ENCODE measurements around the gene CCDC78. TPM values are rescaled to one million over a fixed set of nuclear protein-coding genes. Genes with fewer than 3 reads are reported as not detected.
A peak's percentile ranks its signal among the peaks of the same experiment; 100 is the strongest.

The CCDC78 gene
- total RNA-seq, result 1 to 10 TPM; 2.5 to 2.9 TPM

GRCh38 chr16:726438-727290, at the start of gene CCDC78, which contains the start of gene HAGHL:
TSS of gene CCDC78 (minus strand) at chr16:726443. CDS start at chr16:726367, 76 bp downstream.
TSS of gene HAGHL (plus strand) at chr16:727106. CDS start at chr16:727510, 404 bp downstream.
- Mint-ChIP-seq H3K27ac (no peak within 1 kb of the TSS), H3K27me3 (no peaks in the 10 kb centered on the region), H3K36me3 (no peaks in the 10 kb centered on the region), H3K4me1 (peaks cover 6% of the 10 kb centered on the region), H3K9me3 (ENCODE audit: low read depth) (no peaks in the 10 kb centered on the region), H3K4me3 (peak within 1 kb of the TSS; percentile 56)
- CTCF ChIA-PET, result interaction anchor here (1.1 to 5.8 kb wide), 7 partner anchors 9 to 60 kb away, joined by 3 to 33 read pairs (median 13); partner anchors contain the start of genes CHTF18, CIAO3, METRN and RPUSD1
- DNase-seq (peak; percentile 78), ATAC-seq (peak; percentile 46)

GRCh38 chr16:775236-775796, 49.1 kb upstream of the CCDC78 start:
- no peak for DNase-seq
- Mint-ChIP-seq H3K27me3 (peaks cover 4% of the 10 kb centered on the region), H3K36me3 (no peaks in the 10 kb centered on the region), H3K4me1 (peaks cover 2% of the 10 kb centered on the region), H3K9me3 (ENCODE audit: low read depth) (no peaks in the 10 kb centered on the region), H3K4me3 (no peak overlapping the region), H3K27ac (no peak overlapping the region)
- ATAC-seq, result no peak
- CTCF ChIA-PET, result no interaction called here

GRCh38 chr16:774086-775001, 48.1 kb upstream of the CCDC78 start:
- Mint-ChIP-seq H3K27ac (no peak overlapping the region), H3K4me3 (no peak overlapping the region), H3K4me1 (peaks cover 2% of the 10 kb centered on the region), H3K9me3 (ENCODE audit: low read depth) (no peaks in the 10 kb centered on the region), H3K27me3 (peaks cover 4% of the 10 kb centered on the region), H3K36me3 (no peaks in the 10 kb centered on the region)
- CTCF ChIA-PET, result interaction anchor here (1.7 kb wide), 1 partner anchor 55 kb away, joined by 4 read pairs; no protein-coding TSS in a partner anchor
- ATAC-seq (no peak), DNase-seq (no peak)

GRCh38 chr16:772959-773358, 46.7 kb upstream of the CCDC78 start:
- peaks cover 3% of the 10 kb centered on the region for H3K27me3 Mint-ChIP-seq
- no peak for ATAC-seq
- peaks cover 2% of the 10 kb centered on the region for H3K4me1 Mint-ChIP-seq
- H3K4me3 Mint-ChIP-seq, result no peak overlapping the region
- CTCF ChIA-PET, result interaction anchor here (1.5 to 1.7 kb wide), 2 partner anchors 12 to 53 kb away, joined by 3 to 4 read pairs; no protein-coding TSS in a partner anchor
- H3K27ac Mint-ChIP-seq, result no peak overlapping the region
- no peaks in the 10 kb centered on the region for H3K9me3 Mint-ChIP-seq (ENCODE audit: low read depth)
- no peaks in the 10 kb centered on the region for H3K36me3 Mint-ChIP-seq
- no peak for DNase-seq

- CTCF ChIA-PET, result interaction anchor here (1.2 kb wide), 1 partner anchor 58 kb away, joined by 5 read pairs; no protein-coding TSS in a partner anchor
- Mint-ChIP-seq H3K27me3 (no peaks in the 10 kb centered on the region), H3K27ac (no peak overlapping the region), H3K36me3 (no peaks in the 10 kb centered on the region), H3K4me3 (no peak overlapping the region), H3K4me1 (no peaks in the 10 kb centered on the region), H3K9me3 (ENCODE audit: low read depth) (no peaks in the 10 kb centered on the region)
- ATAC-seq (no peak), DNase-seq (no peak)
Measured at GRCh38 chr16:770411-770810, 44.2 kb upstream of the CCDC78 start.

- no peak for DNase-seq
- no peak for ATAC-seq
- Mint-ChIP-seq H3K4me1 (no peaks in the 10 kb centered on the region), H3K9me3 (ENCODE audit: low read depth) (no peaks in the 10 kb centered on the region), H3K27me3 (no peaks in the 10 kb centered on the region), H3K4me3 (no peak overlapping the region), H3K27ac (no peak overlapping the region), H3K36me3 (no peaks in the 10 kb centered on the region)
- CTCF ChIA-PET, result no interaction called here
Measured at GRCh38 chr16:769934-770333, 43.7 kb upstream of the CCDC78 start.

- Mint-ChIP-seq H3K36me3 (no peaks in the 10 kb centered on the region), H3K9me3 (ENCODE audit: low read depth) (no peaks in the 10 kb centered on the region), H3K27me3 (no peaks in the 10 kb centered on the region), H3K4me1 (no peaks in the 10 kb centered on the region), H3K4me3 (no peak overlapping the region), H3K27ac (no peak overlapping the region)
- ATAC-seq, result no peak
- CTCF ChIA-PET, result interaction anchor here (0.6 kb wide), 1 partner anchor 16 kb away, joined by 3 read pairs; no protein-coding TSS in a partner anchor
- DNase-seq, result no peak
Measured at GRCh38 chr16:769184-769784, 43.0 kb upstream of the CCDC78 start.

GRCh38 chr16:768428-768827, 42.2 kb upstream of the CCDC78 start:
- DNase-seq, result no peak
- no peaks in the 10 kb centered on the region for H3K4me1 Mint-ChIP-seq
- H3K36me3 Mint-ChIP-seq, result no peaks in the 10 kb centered on the region
- no peaks in the 10 kb centered on the region for H3K9me3 Mint-ChIP-seq (ENCODE audit: low read depth)
- H3K27me3 Mint-ChIP-seq, result no peaks in the 10 kb centered on the region
- no peak overlapping the region for H3K27ac Mint-ChIP-seq
- H3K4me3 Mint-ChIP-seq, result no peak overlapping the region
- no peak for ATAC-seq
- CTCF ChIA-PET, result no interaction called here

- Mint-ChIP-seq H3K9me3 (ENCODE audit: low read depth) (no peaks in the 10 kb centered on the region), H3K27me3 (no peaks in the 10 kb centered on the region), H3K4me3 (no peak overlapping the region), H3K27ac (no peak overlapping the region), H3K4me1 (no peaks in the 10 kb centered on the region), H3K36me3 (no peaks in the 10 kb centered on the region)
- no peak for DNase-seq
- no peak for ATAC-seq
- CTCF ChIA-PET, result no interaction called here
Measured at GRCh38 chr16:767743-768235, 41.5 kb upstream of the CCDC78 start.

- no peaks in the 10 kb centered on the region for H3K4me1 Mint-ChIP-seq
- CTCF ChIA-PET, result no interaction called here
Measured at GRCh38 chr16:766820-767640, 40.8 kb upstream of the CCDC78 start.

GRCh38 chr16:766008-766819, 40.0 kb upstream of the CCDC78 start:
- H3K36me3 Mint-ChIP-seq, result no peaks in the 10 kb centered on the region
- no peak overlapping the region for H3K27ac Mint-ChIP-seq
- H3K9me3 Mint-ChIP-seq (ENCODE audit: low read depth), result no peaks in the 10 kb centered on the region
- DNase-seq, result no peak
- CTCF ChIA-PET, result interaction anchor here (0.9 kb wide), 2 partner anchors 51 to 54 kb away, joined by 3 read pairs; partner anchors contain the start of gene METRN
- H3K4me3 Mint-ChIP-seq, result no peak overlapping the region
- H3K4me1 Mint-ChIP-seq, result no peaks in the 10 kb centered on the region
- H3K27me3 Mint-ChIP-seq, result no peaks in the 10 kb centered on the region
- no peak for ATAC-seq

More at GRCh38 chr16:766820-767640, 40.8 kb upstream of the CCDC78 start:
- H3K27ac Mint-ChIP-seq, result no peak overlapping the region
- no peak for DNase-seq
- H3K4me3 Mint-ChIP-seq, result no peak overlapping the region
- H3K36me3 Mint-ChIP-seq, result no peaks in the 10 kb centered on the region
- ATAC-seq, result no peak
- no peaks in the 10 kb centered on the region for H3K9me3 Mint-ChIP-seq (ENCODE audit: low read depth)
- no peaks in the 10 kb centered on the region for H3K27me3 Mint-ChIP-seq
